HepG2 (cell line): ENCODE results near the gene RRN3. TPM values are rescaled to one million over a fixed set of nuclear protein-coding genes. Genes with fewer than 3 reads are reported as not detected.
"Not testable (repeated sequence)": the region's sequence is repeated elsewhere in the genome, so short reads cannot be mapped to it uniquely, and the experiment has no call there.

Experiments
- ATAC-seq: fragments of 200-7000 bp; cut with Tn5 transposase; 3 replicates; pipeline ENCODE4 v1.9.1; 2020; ENCODE audit warnings: mild to moderate bottlenecking, moderate library complexity
- BruUV-seq: library from RNA; stranded (reverse); fragments of 400-500 nt; replicated peaks from 2 replicates; lab custom pipeline; 2021; lab: Mats Ljungman, UMichigan
- CTCF ChIA-PET: fragments of 300-600 bp; formaldehyde crosslinking; extraction: SDS; loops from one replicate; lab custom pipeline; 2021; ENCODE audit warnings: low total read pairs, inconsistent platforms, low intra/inter-chr PET ratio; lab: Yijun Ruan, JAX
- POLR2A ChIA-PET: fragments of 350-600 bp; sonication (Branson Sonifier 250); formaldehyde crosslinking; loops from one replicate; lab custom pipeline; 2020; ENCODE audit warnings: antibody characterized with exemption, inconsistent platforms; lab: Yijun Ruan, JAX
- DNase-seq: peaks from one replicate; pipeline ENCODE4 v3.0.0-alpha.2; 2015; ENCODE audit warnings: low spot score
- FAIRE-seq: peaks from 3 replicates; lab custom pipeline; 2011; peaks lifted over from hg19 to GRCh38; lab: Jason Lieb, UNC
- H2AFZ ChIP-seq: one replicate; pipeline ENCODE4 v1.6.1; 2011; ENCODE audit warnings: low read length, inconsistent platforms
- H3K27ac ChIP-seq: fragments of 300-600 bp; 3 replicates; pipeline ENCODE4 v1.8.0; 2011; ENCODE audit warnings: mixed run types, mild to moderate bottlenecking, mixed read lengths, low read length, inconsistent platforms; ENCODE audit not compliant: insufficient read depth; ENCODE audit errors: extremely low read length
- H3K27me3 ChIP-seq, 2 experiments: fragments of 200-600 bp in 1 of 2; 2 replicates in 1 of 2; 3 replicates in 1 of 2; pipeline versions ENCODE4 v1.6.0 to v1.8.0; 2011; ENCODE audit warnings: low read length in 2 of 2, mild to moderate bottlenecking in 2 of 2, moderate library complexity in 2 of 2, inconsistent platforms in 1 of 2; ENCODE audit not compliant: insufficient read depth in 2 of 2, control insufficient read depth in 1 of 2
- H3K36me3 ChIP-seq, 2 experiments: fragments of 200-600 bp in 1 of 2; replicated peaks in 1 of 2; 2 replicates in 1 of 2; 3 replicates in 1 of 2; pipeline versions ENCODE4 v1.5.1 to v1.8.0; 2011; ENCODE audit warnings: low read length in 2 of 2, inconsistent platforms in 1 of 2; ENCODE audit not compliant: insufficient read depth in 2 of 2, control insufficient read depth in 1 of 2
- H3K4me1 ChIP-seq: 2 replicates; pipeline ENCODE4 v1.5.1; 2012; ENCODE audit warnings: low read length, inconsistent platforms; ENCODE audit not compliant: insufficient read depth
- H3K4me2 ChIP-seq: 2 replicates; pipeline ENCODE4 v1.6.0; 2011; ENCODE audit warnings: low read depth, low read length, inconsistent platforms
- H3K4me3 ChIP-seq, 3 experiments: fragments of 200-600 bp in 1 of 3; sonication (generic), shearing (Covaris generic) in 1 of 3; replicated peaks in 1 of 3; 2 replicates each; pipeline ENCODE4 v1.5.1; 2011 to 2016; ENCODE audit warnings: low read length in 3 of 3, inconsistent platforms in 2 of 3, low read depth in 2 of 3, mild to moderate bottlenecking in 2 of 3, control low read depth in 1 of 3, mixed read lengths in 1 of 3; ENCODE audit not compliant: insufficient read depth in 1 of 3
- H3K79me2 ChIP-seq: one replicate; pipeline ENCODE4 v1.6.1; 2011; ENCODE audit warnings: low read length, inconsistent platforms; ENCODE audit not compliant: insufficient read depth
- H3K9ac ChIP-seq: 2 replicates; pipeline ENCODE4 v1.6.0; 2011; ENCODE audit warnings: mild to moderate bottlenecking, low read depth, low read length, inconsistent platforms; ENCODE audit not compliant: insufficient read depth
- H3K9me3 ChIP-seq: 2 replicates; pipeline ENCODE4 v1.5.1; 2012; ENCODE audit warnings: mild to moderate bottlenecking, low read length
- H4K20me1 ChIP-seq: 2 replicates; pipeline ENCODE4 v1.6.0; 2011; ENCODE audit warnings: inconsistent platforms, mild to moderate bottlenecking, low read length, moderate library complexity; ENCODE audit not compliant: insufficient read depth
- POLR2G ChIP-seq: fragments of 200-400 bp; formaldehyde crosslinking; IDR thresholded peaks from 2 replicates; pipeline ENCODE4 v1.6.1; 2018; ENCODE audit warnings: mild to moderate bottlenecking, low read depth, low read length, moderate library complexity
- WGBS: methylation state at CpG from one replicate; pipeline ENCODE4 v1.1.6; 2017; ENCODE audit warnings: low lambda C conversion rate; 5-methylcytosine and 5-hydroxymethylcytosine counted together
- in situ Hi-C: cut with HindIII; loops from 2 replicates; pipeline ENCODE4 v1.10.0; 2017; ENCODE audit warnings: low pct_unique_long_range_greater_than_20kb; ENCODE audit not compliant: extremely low pct_ligation_motif_present
- intact Hi-C: fragments of 100-400 bp; cut with micrococcal nuclease; formaldehyde crosslinking; loops from one replicate; pipeline ENCODE4 v1.10.0; 2022; ENCODE audit not compliant: unreplicated experiment
- polyA plus RNA-seq, 8 experiments: library from polyadenylated mRNA; depleted of rRNA in 3 of 8; stranded (reverse) in 7 of 8; unstranded in 1 of 8; fragments of >200 nt; fragmentation: Illumina TruSeq in 4 of 8; extraction: Trizol in 4 of 8; gene quantifications; 2 replicates each; pipeline versions ENCODE4 v1.2.1 to v1.2.3, GENCODE V29; 2011 to 2016; ENCODE audit warnings: low read depth in 4 of 8, missing spikeins in 1 of 8, mixed read lengths in 1 of 8; ENCODE audit not compliant: insufficient read depth in 1 of 8
- total RNA-seq, 5 experiments: library from RNA; depleted of rRNA; stranded (reverse); fragments of >200 nt; fragmentation: Illumina TruSeq; extraction: Trizol; gene quantifications; 2 replicates each; pipeline ENCODE4 v1.2.3, GENCODE V29; 2016; ENCODE audit warnings: low read depth in 1 of 5

Gene RRN3
- total and polyA plus RNA-seq, 2 of the 13 experiments (the other 11 are each of a cell fraction or from before 2014, with no cell fraction given) = 45.8 to 67.0 TPM

GRCh38 chr16:15142891-15143600, 49.0 kb upstream of the RRN3 start:
- H3K36me3 ChIP-seq, ATAC-seq, CTCF ChIA-PET, H3K27ac ChIP-seq, H2AFZ ChIP-seq, H3K4me3 ChIP-seq, POLR2A ChIA-PET, intact Hi-C loops, DNase-seq, H3K9me3 ChIP-seq, FAIRE-seq, H3K4me2 ChIP-seq, H3K27me3 ChIP-seq, in situ Hi-C loops, BruUV-seq, H3K9ac ChIP-seq: not testable (repeated sequence)
- H3K79me2 ChIP-seq = peaks cover 27% of the 10 kb centered on the region
- WGBS = 99% methylated on average over 21 of the region's 26 CpGs
- TF ChIP-seq POLR2G = 0 out of 2 replicates have a peak, but pooled peaks have one; percentile 14
- peaks cover 22% of the 10 kb centered on the region; the same call in 1 of the 2 replicates for H4K20me1 ChIP-seq
- peaks cover 11% of the 10 kb centered on the region for H3K4me1 ChIP-seq

- FAIRE-seq, intact Hi-C loops, H3K36me3 ChIP-seq, H2AFZ ChIP-seq, in situ Hi-C loops, H3K4me3 ChIP-seq, H3K4me2 ChIP-seq, ATAC-seq, H3K9ac ChIP-seq, H3K9me3 ChIP-seq, DNase-seq, H3K27ac ChIP-seq, POLR2A ChIA-PET, CTCF ChIA-PET, H3K27me3 ChIP-seq, H3K4me1 ChIP-seq, BruUV-seq: not testable (repeated sequence)
- peaks cover 27% of the 10 kb centered on the region for H3K79me2 ChIP-seq
- 98% methylated on average over 18 of the region's 27 CpGs for WGBS
- peaks cover 22% of the 10 kb centered on the region; the same call in 1 of the 2 replicates for H4K20me1 ChIP-seq
These were observed 48.2 kb upstream of the RRN3 start for GRCh38 chr16:15142107-15142890.
